Panc1 (cell line): Measurements from ENCODE around the gene DOCK1.

Experiments used
- CTCF ChIP-seq: fragments of 450-650 bp; IDR thresholded peaks from 2 replicates; pipeline ENCODE4 v1.5.1; 2017; ENCODE audit warnings: mild to moderate bottlenecking
- POLR2AphosphoS5 ChIP-seq: IDR thresholded peaks from 2 replicates; pipeline ENCODE4 v1.6.1; 2012; ENCODE audit warnings: mild to moderate bottlenecking, low read depth, low read length, moderate library complexity
- REST ChIP-seq, 2 experiments: IDR thresholded peaks; 2 replicates each; pipeline ENCODE4 v1.6.1; 2011 to 2012; ENCODE audit warnings: low read depth in 2 of 2, control low read depth in 1 of 2, low read length in 1 of 2, mild to moderate bottlenecking in 1 of 2, moderate library complexity in 1 of 2; ENCODE audit not compliant: insufficient read depth in 1 of 2

GRCh38 chr10:127069436-127069835 is 164.2 kb downstream of the DOCK1 start:
- no peak for TF ChIP-seq CTCF
- no peak for TF ChIP-seq POLR2AphosphoS5
- no peak for TF ChIP-seq REST (IDR thresholded peaks at IDR 0.05; ENCODE audit: insufficient read depth in 1 of 2, low read depth in 2 of 2, low read length in 1 of 2)
